HepG2 (cell line): ENCODE results near the gene NOP9. TPM values are rescaled to one million over a fixed set of nuclear protein-coding genes. Genes with fewer than 3 reads are reported as not detected.
A peak's percentile ranks its signal among the peaks of the same experiment; 100 is the strongest.

Experiments
- CAMTA2 ChIP-seq: sonication (generic); formaldehyde crosslinking; IDR thresholded peaks from 2 replicates; pipeline ENCODE4 v1.4.0; 2020; ENCODE audit warnings: mild to moderate bottlenecking, missing genetic modification reagents, borderline replicate concordance
- FIP1L1 ChIP-seq: fragments of 200-400 bp; formaldehyde crosslinking; IDR thresholded peaks from 2 replicates; pipeline ENCODE4 v1.6.1; 2018; ENCODE audit warnings: low read depth, mild to moderate bottlenecking, low read length, moderate library complexity, borderline replicate concordance; ENCODE audit not compliant: insufficient read depth
- FLYWCH1 ChIP-seq: sonication (generic); formaldehyde crosslinking; IDR thresholded peaks from 2 replicates; pipeline ENCODE4 v1.8.1; 2023; ENCODE audit warnings: mild to moderate bottlenecking, missing genetic modification reagents
- FOXM1 ChIP-seq: sonication (generic); formaldehyde crosslinking; IDR thresholded peaks from 2 replicates; pipeline ENCODE4 v1.5.0; 2020; ENCODE audit warnings: missing genetic modification reagents
- KDM5B ChIP-seq: sonication (generic); formaldehyde crosslinking; IDR thresholded peaks from 2 replicates; pipeline ENCODE4 v1.4.0; 2020; ENCODE audit warnings: missing genetic modification reagents, mild to moderate bottlenecking, borderline replicate concordance
- MED8 ChIP-seq: sonication (generic); formaldehyde crosslinking; IDR thresholded peaks from 2 replicates; pipeline ENCODE4 v1.8.1; 2023; ENCODE audit warnings: mild to moderate bottlenecking, missing genetic modification reagents; ENCODE audit not compliant: insufficient replicate concordance
- MXI1 ChIP-seq: IDR thresholded peaks from 3 replicates; pipeline ENCODE4 v1.6.1; 2012; ENCODE audit warnings: low read depth, low read length, inconsistent platforms, borderline replicate concordance
- NBN ChIP-seq: fragments of 450-650 bp; conservative IDR thresholded peaks from 2 replicates; pipeline ENCODE4 v1.6.1; 2017
- NCOA2 ChIP-seq: sonication (generic); formaldehyde crosslinking; IDR thresholded peaks from 2 replicates; pipeline ENCODE4 v1.8.0; 2022; ENCODE audit warnings: inconsistent platforms
- PCBP1 ChIP-seq: fragments of 200-400 bp; formaldehyde crosslinking; IDR thresholded peaks from 2 replicates; pipeline ENCODE4 v1.6.1; 2017; ENCODE audit warnings: mild to moderate bottlenecking, low read depth, low read length, borderline replicate concordance
- PRMT3 ChIP-seq: sonication (generic); formaldehyde crosslinking; IDR thresholded peaks from 2 replicates; pipeline ENCODE4 v1.8.1; 2022; ENCODE audit warnings: low read depth, mild to moderate bottlenecking, moderate library complexity, missing genetic modification reagents, borderline replicate concordance
- RORA ChIP-seq: sonication (generic); formaldehyde crosslinking; IDR thresholded peaks from 2 replicates; pipeline ENCODE4 v1.5.0; 2020; ENCODE audit warnings: mild to moderate bottlenecking, missing genetic modification reagents, moderate library complexity
- TBX2 ChIP-seq: sonication (generic); formaldehyde crosslinking; IDR thresholded peaks from 2 replicates; pipeline ENCODE4 v1.5.0; 2020; ENCODE audit warnings: missing genetic modification reagents, mild to moderate bottlenecking, borderline replicate concordance
- ZNF224 ChIP-seq: sonication (generic); formaldehyde crosslinking; IDR thresholded peaks from 2 replicates; pipeline ENCODE4 v1.5.0; 2020; ENCODE audit warnings: mild to moderate bottlenecking, missing genetic modification reagents
- ZNF264 ChIP-seq: sonication (generic); formaldehyde crosslinking; IDR thresholded peaks from 2 replicates; pipeline ENCODE4 v1.4.0; 2020; ENCODE audit warnings: missing genetic modification reagents
- ZNF354B ChIP-seq: sonication (generic); formaldehyde crosslinking; IDR thresholded peaks from 2 replicates; pipeline ENCODE4 v1.8.0; 2022; ENCODE audit warnings: mild to moderate bottlenecking, missing genetic modification reagents
- ZNF468 ChIP-seq: sonication (generic); formaldehyde crosslinking; IDR thresholded peaks from 2 replicates; pipeline ENCODE4 v1.8.0; 2022; ENCODE audit warnings: mild to moderate bottlenecking, moderate library complexity, missing genetic modification reagents
- ZSCAN22 ChIP-seq: sonication (generic); formaldehyde crosslinking; IDR thresholded peaks from 2 replicates; pipeline ENCODE4 v1.4.0; 2020; ENCODE audit warnings: mild to moderate bottlenecking, missing genetic modification reagents
- polyA plus RNA-seq, 8 experiments: library from polyadenylated mRNA; depleted of rRNA in 3 of 8; stranded (reverse) in 7 of 8; unstranded in 1 of 8; fragments of >200 nt; fragmentation: Illumina TruSeq in 4 of 8; extraction: Trizol in 4 of 8; gene quantifications; 2 replicates each; pipeline versions ENCODE4 v1.2.1 to v1.2.3, GENCODE V29; 2011 to 2016; ENCODE audit warnings: low read depth in 4 of 8, missing spikeins in 1 of 8, mixed read lengths in 1 of 8; ENCODE audit not compliant: insufficient read depth in 1 of 8
- total RNA-seq, 5 experiments: library from RNA; depleted of rRNA; stranded (reverse); fragments of >200 nt; fragmentation: Illumina TruSeq; extraction: Trizol; gene quantifications; 2 replicates each; pipeline ENCODE4 v1.2.3, GENCODE V29; 2016; ENCODE audit warnings: low read depth in 1 of 5
- TF ChIP-seq, protein P1 (sequence below): sonication (generic); formaldehyde crosslinking; IDR thresholded peaks from 2 replicates; pipeline ENCODE4 v1.4.0; 2020; ENCODE audit warnings: missing genetic modification reagents, mild to moderate bottlenecking, borderline replicate concordance
- TF ChIP-seq, protein P2 (sequence below): IDR thresholded peaks from 2 replicates; pipeline ENCODE4 v1.6.1; 2016
- TF ChIP-seq, protein P3 (sequence below): sonication (generic); formaldehyde crosslinking; IDR thresholded peaks from 2 replicates; pipeline ENCODE4 v1.8.1; 2022; ENCODE audit warnings: mild to moderate bottlenecking, missing genetic modification reagents
- TF ChIP-seq, protein P4 (sequence below): sonication (generic); formaldehyde crosslinking; IDR thresholded peaks from 2 replicates; pipeline ENCODE4 v1.8.0; 2022; ENCODE audit warnings: low read depth, missing genetic modification reagents

Gene NOP9
- total and polyA plus RNA-seq, 2 of the 13 experiments (the other 11 are each of a cell fraction or from before 2014, with no cell fraction given) = 24.5 to 61.6 TPM

DNA sequence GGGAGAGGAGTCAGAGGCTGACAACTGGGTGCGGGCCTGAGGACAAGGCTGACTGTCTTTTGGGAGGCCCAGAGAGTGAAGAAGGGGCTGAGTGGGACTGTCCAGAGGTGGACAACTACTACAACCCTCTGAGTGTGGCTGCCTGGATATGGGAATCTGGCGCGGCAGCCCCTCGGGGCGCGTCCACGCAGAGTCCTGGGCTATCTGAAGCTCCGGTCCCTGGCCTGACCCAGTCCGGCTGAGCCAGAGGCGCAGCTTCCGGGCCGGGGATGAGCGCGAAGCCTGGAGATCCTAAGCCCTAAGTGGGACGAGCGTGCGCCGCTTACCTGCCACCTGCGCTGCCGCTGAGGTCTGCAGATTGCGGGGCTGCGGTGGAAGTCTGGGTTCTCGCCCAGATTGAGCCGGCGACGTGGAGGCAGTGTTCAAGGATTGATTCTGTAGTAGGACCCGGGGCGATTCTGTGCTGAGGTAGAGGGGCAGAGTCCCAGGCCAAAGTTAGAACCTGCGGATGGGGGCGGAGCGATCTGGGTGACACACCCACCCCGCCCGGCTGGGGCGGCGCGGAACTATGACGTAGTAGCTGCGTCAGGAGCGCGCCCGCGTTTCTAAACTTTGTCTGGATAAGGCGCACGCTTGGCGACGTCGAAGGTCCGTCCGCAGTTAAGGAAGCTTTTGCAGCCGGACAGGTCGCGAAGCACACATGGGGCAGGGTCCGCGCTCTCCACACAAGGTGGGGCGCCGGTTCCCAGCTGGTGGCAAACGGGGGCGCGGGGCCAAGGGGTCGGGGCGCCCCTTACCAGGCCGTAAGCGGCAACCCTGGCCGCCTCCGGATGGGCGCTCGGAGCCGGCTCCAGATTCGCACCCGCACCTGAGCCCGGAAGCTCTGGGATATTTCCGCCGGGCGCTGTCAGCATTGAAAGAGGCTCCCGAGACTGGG lies at the start of gene NOP9, which contains the start of gene DHRS1 (continued):
- TF ChIP-seq, protein P1, sequence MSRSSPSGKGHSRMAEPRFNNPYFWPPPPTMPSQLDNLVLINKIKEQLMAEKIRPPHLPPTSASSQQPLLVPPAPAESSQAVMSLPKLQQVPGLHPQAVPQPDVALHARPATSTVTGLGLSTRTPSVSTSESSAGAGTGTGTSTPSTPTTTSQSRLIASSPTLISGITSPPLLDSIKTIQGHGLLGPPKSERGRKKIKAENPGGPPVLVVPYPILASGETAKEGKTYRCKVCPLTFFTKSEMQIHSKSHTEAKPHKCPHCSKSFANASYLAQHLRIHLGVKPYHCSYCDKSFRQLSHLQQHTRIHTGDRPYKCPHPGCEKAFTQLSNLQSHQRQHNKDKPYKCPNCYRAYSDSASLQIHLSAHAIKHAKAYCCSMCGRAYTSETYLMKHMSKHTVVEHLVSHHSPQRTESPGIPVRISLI (CRISPR knock-in tag) = peak; percentile 54; the same call in 1 of the 2 replicates
- TF ChIP-seq FLYWCH1 (no peak), TBX2 (peak; percentile 95), CAMTA2 (CRISPR knock-in tag) (peak; percentile 66; the same call in 1 of the 2 replicates), PRMT3 (CRISPR knock-in tag) (no peak), FOXM1 (CRISPR knock-in tag) (no peak), KDM5B (CRISPR knock-in tag) (peak; percentile 95), ZNF224 (CRISPR knock-in tag) (peak; percentile 94), NBN (no peak), ZNF354B (peak; percentile 79; the same call in 1 of the 2 replicates), ZNF264 (CRISPR knock-in tag) (peak; percentile 94), NCOA2 (peak; percentile 64; the same call in 1 of the 2 replicates), FIP1L1 (peak; percentile 97), RORA (CRISPR knock-in tag) (no peak), ZSCAN22 (CRISPR knock-in tag) (0 out of 2 replicates have a peak, but pooled peaks have one; percentile 55), MED8 (CRISPR knock-in tag) (peak; percentile 83), PCBP1 (peak; percentile 82; the same call in 1 of the 2 replicates), MXI1 (peak; percentile 99), ZNF468 (CRISPR knock-in tag) (0 out of 2 replicates have a peak, but pooled peaks have one; percentile 83)
- TF ChIP-seq, protein P2, sequence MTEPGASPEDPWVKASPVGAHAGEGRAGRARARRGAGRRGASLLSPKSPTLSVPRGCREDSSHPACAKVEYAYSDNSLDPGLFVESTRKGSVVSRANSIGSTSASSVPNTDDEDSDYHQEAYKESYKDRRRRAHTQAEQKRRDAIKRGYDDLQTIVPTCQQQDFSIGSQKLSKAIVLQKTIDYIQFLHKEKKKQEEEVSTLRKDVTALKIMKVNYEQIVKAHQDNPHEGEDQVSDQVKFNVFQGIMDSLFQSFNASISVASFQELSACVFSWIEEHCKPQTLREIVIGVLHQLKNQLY = no peak; the same call in 1 of the 2 replicates
- TF ChIP-seq, protein P3, sequence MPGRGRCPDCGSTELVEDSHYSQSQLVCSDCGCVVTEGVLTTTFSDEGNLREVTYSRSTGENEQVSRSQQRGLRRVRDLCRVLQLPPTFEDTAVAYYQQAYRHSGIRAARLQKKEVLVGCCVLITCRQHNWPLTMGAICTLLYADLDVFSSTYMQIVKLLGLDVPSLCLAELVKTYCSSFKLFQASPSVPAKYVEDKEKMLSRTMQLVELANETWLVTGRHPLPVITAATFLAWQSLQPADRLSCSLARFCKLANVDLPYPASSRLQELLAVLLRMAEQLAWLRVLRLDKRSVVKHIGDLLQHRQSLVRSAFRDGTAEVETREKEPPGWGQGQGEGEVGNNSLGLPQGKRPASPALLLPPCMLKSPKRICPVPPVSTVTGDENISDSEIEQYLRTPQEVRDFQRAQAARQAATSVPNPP (CRISPR knock-in tag) = peak; percentile 90
- TF ChIP-seq, protein P4, sequence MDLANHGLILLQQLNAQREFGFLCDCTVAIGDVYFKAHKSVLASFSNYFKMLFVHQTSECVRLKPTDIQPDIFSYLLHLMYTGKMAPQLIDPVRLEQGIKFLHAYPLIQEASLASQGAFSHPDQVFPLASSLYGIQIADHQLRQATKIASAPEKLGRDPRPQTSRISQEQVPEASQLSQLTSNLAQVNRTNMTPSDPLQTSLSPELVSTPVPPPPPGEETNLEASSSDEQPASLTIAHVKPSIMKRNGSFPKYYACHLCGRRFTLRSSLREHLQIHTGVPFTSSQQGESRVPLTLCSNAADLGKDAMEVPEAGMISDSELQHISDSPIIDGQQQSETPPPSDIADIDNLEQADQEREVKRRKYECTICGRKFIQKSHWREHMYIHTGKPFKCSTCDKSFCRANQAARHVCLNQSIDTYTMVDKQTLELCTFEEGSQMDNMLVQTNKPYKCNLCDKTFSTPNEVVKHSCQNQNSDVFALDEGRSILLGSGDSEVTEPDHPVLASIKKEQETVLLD (CRISPR knock-in tag) = no peak
